Rectal smooth muscle tissue (tissue), 1 donor: Measurements from ENCODE around the gene ZBTB1.
A peak's percentile ranks its signal among the peaks of the same experiment; 100 is the strongest.

Source experiments
- H3K27ac ChIP-seq: one replicate; pipeline ENCODE4 v1.7.0; 2013; ENCODE audit warnings: low read depth, low read length, inconsistent platforms
- H3K27me3 ChIP-seq: one replicate; pipeline ENCODE4 v1.7.0; 2013; ENCODE audit warnings: low read length; ENCODE audit not compliant: control insufficient read depth, insufficient read depth
- H3K36me3 ChIP-seq: one replicate; pipeline ENCODE4 v1.7.0; 2013; ENCODE audit warnings: low read length; ENCODE audit not compliant: control insufficient read depth, insufficient read depth
- H3K4me1 ChIP-seq: one replicate; pipeline ENCODE4 v1.7.0; 2013; ENCODE audit warnings: low read length; ENCODE audit not compliant: control insufficient read depth, insufficient read depth
- H3K4me3 ChIP-seq: one replicate; pipeline ENCODE4 v1.7.0; 2013; ENCODE audit warnings: low read length
- H3K9ac ChIP-seq: one replicate; pipeline ENCODE4 v1.7.0; 2013; ENCODE audit warnings: low read length

ZBTB1 gene

DNA sequence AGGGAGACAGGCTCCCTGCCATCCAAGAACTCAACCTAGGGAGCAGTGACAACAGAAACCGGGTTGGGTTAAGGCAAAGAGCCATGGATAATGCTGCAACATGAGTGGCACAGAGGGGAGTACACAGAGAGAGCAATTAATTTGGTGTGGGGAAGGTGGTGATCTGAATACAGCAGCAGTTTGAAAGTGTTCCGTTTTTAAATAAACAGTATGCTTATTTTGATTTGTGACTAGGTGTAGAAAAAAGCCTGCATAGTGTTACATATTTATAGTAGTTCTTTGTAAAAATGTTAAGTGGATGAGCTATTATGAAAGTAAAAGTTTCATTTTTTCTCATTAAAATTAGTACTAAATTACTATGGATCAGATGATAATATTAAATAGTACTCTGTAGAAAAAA, 30.5 kb upstream of the ZBTB1 start:
- Histone ChIP-seq H3K27ac (no peak overlapping the region), H3K36me3 (no peaks in the 10 kb centered on the region), H3K9ac (no peak overlapping the region), H3K4me1 (no peaks in the 10 kb centered on the region), H3K4me3 (no peak overlapping the region), H3K27me3 (no peaks in the 10 kb centered on the region)

DNA sequence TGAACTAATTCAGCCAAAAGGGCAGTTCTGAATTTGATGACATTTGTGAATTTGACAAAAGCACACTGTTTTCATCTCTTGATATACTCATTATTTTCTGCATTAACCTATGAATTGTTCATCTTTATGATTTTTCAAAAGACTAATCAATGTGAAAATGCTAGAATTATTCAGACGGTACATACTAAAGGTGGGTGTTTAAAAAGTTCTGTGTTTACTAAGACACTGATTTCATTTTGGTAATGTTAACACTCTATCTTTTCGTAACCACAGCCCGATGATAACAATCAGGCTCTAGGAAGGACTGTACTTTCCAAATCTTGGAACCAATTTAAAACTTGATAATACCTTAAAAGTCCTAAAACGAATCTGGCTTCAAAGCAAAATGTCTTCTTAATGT, 29.9 kb upstream of the ZBTB1 start:
- Histone ChIP-seq H3K27me3 (no peaks in the 10 kb centered on the region), H3K36me3 (no peaks in the 10 kb centered on the region)

DNA sequence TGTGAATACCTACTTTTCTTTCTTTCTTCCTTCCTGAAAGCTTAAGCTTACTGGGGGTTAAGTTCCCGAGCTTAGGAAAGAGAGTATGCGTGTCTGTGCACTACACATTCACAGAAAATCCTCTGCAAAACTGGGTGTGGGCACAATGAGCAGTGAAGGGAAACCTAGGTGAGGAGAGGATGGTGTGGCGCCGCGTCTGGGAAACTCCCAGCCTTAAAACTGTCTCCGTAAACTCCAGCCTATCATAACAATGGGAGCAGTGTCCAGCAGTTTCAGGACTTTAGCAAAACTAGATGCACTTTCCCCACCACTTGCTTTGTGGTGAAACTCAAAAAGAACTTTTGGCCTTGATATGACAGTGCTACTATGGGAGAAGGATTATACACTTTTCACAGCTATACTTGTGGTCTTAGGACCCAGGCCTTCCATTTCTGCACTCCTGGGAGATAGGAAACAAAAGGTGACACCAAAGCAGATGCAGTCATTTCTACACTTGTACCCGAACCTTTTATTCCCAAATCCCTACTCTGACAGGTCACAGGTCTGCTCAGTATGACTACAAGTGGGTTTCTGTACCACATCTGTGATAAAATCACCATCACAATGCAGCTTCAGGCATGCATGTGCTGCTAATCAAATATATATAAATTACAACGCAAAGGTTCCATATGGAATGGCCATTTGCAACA, 28.8 kb upstream of the ZBTB1 start:
- Histone ChIP-seq H3K27me3 (no peaks in the 10 kb centered on the region), H3K9ac (no peak overlapping the region), H3K36me3 (no peaks in the 10 kb centered on the region), H3K4me3 (no peak overlapping the region), H3K27ac (no peak overlapping the region), H3K4me1 (no peaks in the 10 kb centered on the region)

More for the DNA sequence above, 29.9 kb upstream of the ZBTB1 start:
- Histone ChIP-seq H3K9ac (no peak overlapping the region), H3K4me3 (no peak overlapping the region), H3K4me1 (no peaks in the 10 kb centered on the region), H3K27ac (no peak overlapping the region)

DNA sequence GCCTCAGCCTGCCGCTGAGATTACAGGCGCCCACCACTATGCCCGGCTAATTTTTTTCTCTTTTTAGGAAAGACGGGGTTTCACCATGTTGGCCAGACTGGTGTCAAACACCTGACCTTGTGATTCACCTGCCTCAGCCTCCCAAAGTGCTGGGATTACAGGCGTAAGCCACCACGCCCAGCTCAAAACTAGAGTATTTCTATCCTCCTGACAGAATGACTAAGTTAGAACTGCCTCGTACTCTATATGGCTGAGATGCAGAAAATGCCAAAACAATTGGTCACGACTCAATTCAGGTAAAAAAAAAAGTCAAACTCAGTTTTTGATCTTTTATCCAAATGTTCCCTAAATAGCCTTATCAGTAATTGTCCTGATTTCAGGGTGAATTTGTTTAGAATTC, 28.1 kb upstream of the ZBTB1 start:
- no peak overlapping the region for H3K4me3 ChIP-seq
- H3K27ac ChIP-seq: no peak overlapping the region
- no peaks in the 10 kb centered on the region for H3K36me3 ChIP-seq
- H3K27me3 ChIP-seq: no peaks in the 10 kb centered on the region
- H3K9ac ChIP-seq: no peak overlapping the region
- H3K4me1 ChIP-seq: no peaks in the 10 kb centered on the region

DNA sequence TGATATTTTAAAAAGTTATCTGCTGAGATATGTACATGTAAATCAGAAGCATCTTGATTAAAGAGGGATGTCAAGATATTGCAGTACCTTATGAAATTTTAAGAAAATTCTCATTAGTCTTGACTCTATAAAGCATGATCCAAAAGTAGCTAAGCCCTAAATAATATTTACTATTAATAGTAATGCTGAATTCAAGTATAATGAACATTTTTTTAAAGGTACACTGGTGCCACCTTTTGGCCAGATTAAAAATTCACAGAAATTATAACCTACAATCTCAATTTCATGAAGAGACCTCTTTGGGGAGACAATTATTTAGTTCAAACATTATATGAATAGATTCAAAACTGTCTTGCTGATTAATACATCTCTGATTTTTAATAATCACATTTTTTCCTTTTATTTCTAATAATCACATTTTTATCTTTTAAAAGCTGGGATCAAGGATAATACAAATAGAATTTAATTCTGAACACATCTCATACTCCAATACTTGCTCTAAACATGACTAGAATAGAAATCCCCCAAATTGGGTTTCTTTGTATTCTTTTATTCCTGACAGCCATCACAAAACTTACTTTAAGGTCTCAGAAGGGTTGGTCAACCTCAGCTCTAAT, 25.8 kb upstream of the ZBTB1 start:
- H3K4me1 ChIP-seq: no peaks in the 10 kb centered on the region
- no peak overlapping the region for H3K4me3 ChIP-seq
- H3K27ac ChIP-seq: no peak overlapping the region
- no peaks in the 10 kb centered on the region for H3K36me3 ChIP-seq
- no peaks in the 10 kb centered on the region for H3K27me3 ChIP-seq
- H3K9ac ChIP-seq: no peak overlapping the region

DNA sequence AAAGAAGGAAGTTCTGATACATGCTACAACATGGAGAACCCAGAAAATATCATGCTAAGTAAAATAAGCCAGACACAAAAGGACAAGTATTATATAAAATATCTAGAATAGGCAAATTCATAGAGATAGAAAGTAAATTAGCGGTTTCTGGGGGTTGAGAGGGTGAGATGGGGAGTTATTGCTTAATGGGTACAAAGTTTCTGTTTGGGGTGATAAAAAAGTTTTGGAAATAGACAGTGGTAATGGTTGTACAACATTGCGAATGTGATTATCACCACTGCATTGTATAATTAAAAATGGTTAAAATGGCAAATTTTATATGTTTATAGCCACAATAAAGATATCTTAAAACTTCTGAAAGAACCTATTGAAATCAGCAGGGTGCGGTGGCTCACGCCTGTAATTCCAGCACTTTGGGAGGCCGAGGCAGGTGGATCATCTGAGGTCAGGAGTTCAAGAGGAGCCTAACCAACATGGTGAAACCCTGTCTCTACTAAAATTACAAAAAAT, 15.9 kb upstream of the ZBTB1 start:
- no peaks in the 10 kb centered on the region for H3K4me1 ChIP-seq
- H3K4me3 ChIP-seq: no peak overlapping the region
- H3K9ac ChIP-seq: no peak overlapping the region
- H3K27me3 ChIP-seq: no peaks in the 10 kb centered on the region
- H3K36me3 ChIP-seq: peaks cover 3% of the 10 kb centered on the region
- no peak overlapping the region for H3K27ac ChIP-seq

GRCh38 chr14:64491637-64492036, 12.9 kb upstream of the ZBTB1 start:
- no peak overlapping the region for H3K27ac ChIP-seq
- H3K9ac ChIP-seq: no peak overlapping the region
- H3K36me3 ChIP-seq: peaks cover 3% of the 10 kb centered on the region

GRCh38 chr14:64493455-64493854, 11.1 kb upstream of the ZBTB1 start:
- Histone ChIP-seq H3K36me3 (no peaks in the 10 kb centered on the region), H3K4me3 (no peak overlapping the region), H3K27me3 (no peaks in the 10 kb centered on the region), H3K9ac (no peak overlapping the region), H3K4me1 (no peaks in the 10 kb centered on the region), H3K27ac (no peak overlapping the region)

More at GRCh38 chr14:64491637-64492036, 12.9 kb upstream of the ZBTB1 start:
- H3K27me3 ChIP-seq: no peaks in the 10 kb centered on the region
- no peaks in the 10 kb centered on the region for H3K4me1 ChIP-seq
- H3K4me3 ChIP-seq: no peak overlapping the region

DNA sequence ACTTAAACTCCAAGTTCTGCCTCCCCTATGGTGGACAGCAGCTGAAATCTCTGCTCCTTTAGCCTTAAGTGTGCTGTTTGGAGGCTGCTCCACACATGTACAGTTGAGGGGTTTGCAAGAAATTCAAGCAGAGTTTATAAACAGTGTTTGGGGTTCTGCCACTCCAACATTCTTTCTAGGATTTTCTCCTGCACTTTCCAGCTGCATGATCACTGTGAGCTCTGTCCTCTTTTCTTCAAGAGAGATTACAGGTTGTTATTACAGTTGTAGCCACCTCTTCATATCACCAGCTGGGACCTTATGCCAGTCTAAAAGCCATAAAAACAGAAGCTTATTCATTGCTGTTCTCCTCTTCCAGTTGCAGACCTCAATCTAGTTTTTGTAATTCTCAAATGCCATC, 9.3 kb upstream of the ZBTB1 start:
- no peak overlapping the region for H3K27ac ChIP-seq
- H3K9ac ChIP-seq: no peak overlapping the region
- no peaks in the 10 kb centered on the region for H3K27me3 ChIP-seq
- no peaks in the 10 kb centered on the region for H3K4me1 ChIP-seq
- H3K4me3 ChIP-seq: no peak overlapping the region
- H3K36me3 ChIP-seq: no peaks in the 10 kb centered on the region

DNA sequence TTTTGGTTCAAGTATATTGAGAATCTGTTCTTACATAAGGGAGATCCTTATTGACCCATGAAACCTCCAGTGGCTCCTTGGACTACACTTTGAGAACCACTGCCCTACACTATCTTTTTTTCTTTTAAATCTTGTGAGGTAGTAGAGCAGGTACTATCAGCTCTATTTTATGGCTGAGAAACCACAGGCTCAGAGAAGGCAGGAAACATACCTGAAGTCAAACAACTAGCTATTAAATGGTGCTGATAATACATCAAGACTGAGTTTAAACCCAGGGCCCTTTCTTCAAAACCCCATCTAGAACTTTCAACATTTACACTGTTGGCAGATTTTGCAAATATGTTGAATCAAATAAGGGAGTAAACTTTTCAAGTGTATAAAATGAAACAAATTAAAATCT, 7.8 kb upstream of the ZBTB1 start:
- Histone ChIP-seq H3K36me3 (no peaks in the 10 kb centered on the region), H3K4me1 (peaks cover 6% of the 10 kb centered on the region), H3K27ac (no peak overlapping the region), H3K27me3 (no peaks in the 10 kb centered on the region), H3K9ac (no peak overlapping the region), H3K4me3 (no peak overlapping the region)

- Histone ChIP-seq H3K9ac (no peak overlapping the region), H3K27ac (no peak overlapping the region), H3K27me3 (no peaks in the 10 kb centered on the region), H3K4me3 (no peak overlapping the region), H3K4me1 (peaks cover 17% of the 10 kb centered on the region), H3K36me3 (no peaks in the 10 kb centered on the region)
Observed at GRCh38 chr14:64500088-64500487, 4.5 kb upstream of the ZBTB1 start.

DNA sequence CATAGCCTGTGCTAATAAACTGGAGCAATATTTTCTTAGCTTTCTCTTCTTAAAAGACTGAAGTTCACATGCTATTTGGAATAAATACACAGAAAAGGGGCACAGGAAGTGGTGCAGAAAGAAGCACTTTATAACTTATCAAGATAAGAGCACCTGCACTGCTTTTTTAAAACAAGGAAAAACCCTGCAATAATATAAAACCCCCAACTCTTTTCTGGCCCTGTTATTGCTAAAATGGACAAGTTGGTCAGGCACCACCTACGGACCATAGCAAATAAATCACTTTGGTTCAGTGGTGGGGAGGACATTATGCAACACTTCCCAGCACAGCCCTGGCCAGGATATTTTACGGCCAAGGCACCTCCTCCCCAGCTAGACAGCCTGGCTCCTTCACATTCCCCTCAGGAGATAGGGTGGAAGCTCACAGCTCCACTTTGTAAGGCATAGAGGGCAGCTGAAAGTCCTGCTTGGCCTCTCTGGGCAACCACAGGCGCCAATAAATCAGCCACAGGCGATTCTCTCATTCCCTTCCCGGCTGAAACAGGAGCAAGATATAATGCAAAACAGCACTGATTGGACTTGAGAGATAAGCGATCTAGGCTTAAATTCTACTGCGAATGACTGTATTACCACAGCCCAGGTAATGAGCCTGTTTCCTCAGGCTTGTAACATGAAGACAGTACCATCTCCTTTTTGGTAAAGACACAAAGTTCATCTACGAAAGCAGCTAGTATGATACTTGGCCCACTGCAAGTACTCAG, 3.0 kb upstream of the ZBTB1 start:
- no peaks in the 10 kb centered on the region for H3K27me3 ChIP-seq
- H3K4me1 ChIP-seq: peaks cover 19% of the 10 kb centered on the region
- peak overlapping the region; percentile 36 for H3K9ac ChIP-seq
- H3K36me3 ChIP-seq: no peaks in the 10 kb centered on the region
- H3K4me3 ChIP-seq: peak overlapping the region; percentile 97
- H3K27ac ChIP-seq: peak overlapping the region; percentile 99
